Stimulated activated CD8-positive, alpha-beta memory T cell treated with anti-CD3 and anti-CD28 coated beads, Interleukin-4, amount 100 ng/mL, for 1 hour (primary cell): Measurements from ENCODE around the gene CAMK1D.
"Not testable (repeated sequence)": the region's sequence is repeated elsewhere in the genome, so short reads cannot be mapped to it uniquely, and the experiment has no call there.

Source experiments
- DNase-seq, 2 donors: peaks; one replicate each; pipeline ENCODE4 v3.0.0-alpha.2; 2020; ENCODE audit warnings: low read depth in 2 of 2, low spot score in 1 of 2

Gene CAMK1D

DNA sequence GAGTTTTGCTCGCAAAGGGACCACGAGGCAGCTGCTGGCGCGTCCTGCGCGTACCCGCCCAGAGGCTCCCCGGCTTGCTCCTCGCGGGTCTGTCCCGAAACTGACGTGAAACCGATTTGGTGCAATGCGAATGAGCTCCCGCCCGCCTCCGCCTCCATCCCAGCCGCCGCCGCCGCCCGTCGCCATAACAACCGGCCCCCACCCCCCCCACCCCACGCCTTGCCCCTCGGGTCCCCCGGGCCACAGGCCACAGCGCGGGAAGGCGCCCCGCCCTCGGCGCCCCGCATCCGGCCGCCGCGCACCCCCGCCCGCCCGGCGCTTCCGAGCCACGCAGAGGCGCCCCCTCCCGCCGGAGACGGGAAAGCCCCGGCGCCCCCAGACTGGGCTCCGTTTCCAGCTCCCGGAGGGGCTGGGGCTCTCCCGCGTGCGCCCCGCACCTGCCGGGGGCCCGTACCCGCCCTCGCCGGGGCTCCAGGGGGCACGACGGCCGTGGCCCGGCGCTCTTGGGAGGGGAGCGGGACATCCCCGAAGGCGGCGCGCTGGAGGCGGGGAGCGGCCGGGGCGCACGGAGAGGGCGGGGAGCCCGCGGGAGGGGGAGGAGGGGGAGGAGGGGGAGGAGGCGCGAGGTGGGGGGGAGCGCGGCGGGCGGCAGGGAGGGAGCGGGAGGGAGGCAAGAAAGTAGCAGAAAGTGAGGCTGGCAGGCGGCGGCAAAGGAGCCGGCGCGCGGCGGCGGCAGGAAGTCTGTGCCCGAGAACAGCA is at the start of gene CAMK1D:
Gene CAMK1D, plus strand, starts transcription at position 678 of the 759 bp plus-strand sequence.
- peak; percentile 77 to 84 for DNase-seq

DNA sequence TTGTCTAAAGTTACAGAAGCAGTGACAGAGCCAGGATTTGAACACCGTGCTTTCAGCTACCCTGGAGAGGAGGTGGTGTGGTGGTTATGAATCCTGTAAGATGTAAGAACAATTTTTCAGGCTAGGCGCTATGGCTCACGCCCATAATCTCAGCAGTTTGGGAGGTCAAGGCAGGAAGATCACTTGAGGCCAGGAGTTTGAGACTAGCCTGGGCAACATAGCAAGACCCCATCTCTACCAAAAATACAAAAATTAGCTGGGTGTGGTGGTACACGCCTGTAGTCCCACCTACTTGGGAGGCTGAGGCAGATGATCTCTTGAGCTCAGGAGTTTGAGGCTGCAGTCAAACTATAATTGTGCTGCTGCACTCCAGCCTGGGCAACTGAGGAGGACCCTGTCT is 48.3 kb upstream of the CAMK1D start:
- not testable (repeated sequence) for DNase-seq

DNA sequence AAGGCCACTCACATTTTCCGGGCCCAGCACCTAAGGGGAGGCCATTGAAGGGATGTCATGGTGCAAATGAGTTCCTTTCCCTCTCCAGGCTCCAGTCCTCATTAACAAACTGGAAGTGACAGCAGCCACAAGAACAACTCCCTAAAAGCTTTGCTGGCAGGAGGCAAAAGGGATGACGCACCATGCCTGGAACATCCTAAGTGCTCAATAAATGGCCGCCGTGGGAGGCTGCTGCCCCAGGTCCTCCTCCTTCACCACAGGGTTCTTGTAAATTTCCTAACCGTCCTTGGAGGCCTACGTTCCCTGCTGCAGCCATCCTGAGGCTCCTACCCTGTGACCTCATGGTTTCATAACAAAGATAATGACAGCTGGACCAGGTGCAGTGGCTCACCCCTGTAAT is 41.3 kb upstream of the CAMK1D start:
- DNase-seq, result no peak

DNA sequence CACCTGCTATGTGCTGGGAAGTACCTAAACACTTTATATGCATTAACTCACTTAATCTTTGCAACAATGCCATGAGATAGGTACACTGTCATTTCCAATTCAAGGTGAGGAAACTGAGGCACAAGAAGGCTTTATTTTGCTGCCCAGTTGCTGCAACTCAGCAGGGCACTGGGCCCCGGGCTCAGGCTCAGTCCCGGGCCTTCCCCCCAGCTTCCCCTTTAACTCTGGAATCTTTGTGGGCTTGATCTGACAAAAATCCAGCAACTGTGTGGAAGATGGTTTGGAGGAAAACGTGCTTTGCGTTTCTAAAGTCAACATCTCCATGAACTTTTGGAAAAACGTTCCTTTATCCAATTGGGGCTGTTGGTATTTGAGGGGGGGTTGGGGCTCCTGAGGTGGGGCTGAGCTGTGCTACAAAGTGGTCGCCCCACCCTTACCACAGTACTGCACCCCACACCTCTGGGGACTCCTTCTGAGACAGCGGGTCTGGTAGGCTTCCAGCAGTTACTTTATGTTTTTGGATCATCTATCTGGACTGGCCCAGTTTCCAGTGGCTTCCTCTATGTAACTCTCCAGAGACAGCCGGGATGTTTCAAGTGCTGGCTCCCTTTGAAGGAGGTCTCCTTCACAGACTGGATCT is 40.5 kb upstream of the CAMK1D start:
- no peak for DNase-seq

DNA sequence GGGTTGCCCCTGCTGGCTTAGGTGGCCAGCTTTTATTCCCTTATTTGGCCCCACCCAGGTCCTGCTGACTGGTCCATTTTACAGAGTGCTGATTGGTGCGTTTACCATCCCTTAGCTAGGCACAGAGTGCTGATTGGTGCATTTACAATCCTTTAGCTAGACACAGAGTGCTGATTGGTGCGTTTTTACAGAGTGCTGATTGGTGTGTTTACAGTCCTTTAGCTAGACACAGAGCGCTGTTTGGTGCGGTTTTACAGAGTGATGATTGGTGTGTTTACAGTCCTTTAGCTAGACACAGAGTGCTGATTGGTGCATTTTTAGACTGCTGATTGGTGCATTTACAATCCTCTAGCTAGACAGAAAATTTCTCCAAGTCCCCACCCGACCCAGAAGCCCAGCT is 39.6 kb upstream of the CAMK1D start:
- not testable (repeated sequence) for DNase-seq

DNA sequence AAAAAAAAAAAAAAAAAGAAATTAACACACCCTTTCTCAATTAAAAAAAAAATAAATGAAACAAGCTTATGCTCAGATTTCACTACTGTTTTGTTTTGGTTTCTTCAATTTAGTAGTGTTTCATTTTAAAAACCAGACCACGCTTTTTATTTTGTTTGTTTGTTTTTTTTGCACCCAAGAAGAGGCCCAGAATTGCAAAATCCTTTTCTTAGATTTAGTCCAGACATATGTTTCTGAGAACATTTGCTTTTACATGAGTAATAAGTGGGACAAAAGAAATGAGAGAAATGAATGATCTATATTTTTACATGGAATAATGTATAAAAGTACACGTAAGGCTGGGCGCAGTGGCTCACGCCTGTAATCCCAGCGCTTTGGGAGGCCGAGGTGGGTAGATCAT is 34.5 kb upstream of the CAMK1D start:
- DNase-seq, result no peak

DNA sequence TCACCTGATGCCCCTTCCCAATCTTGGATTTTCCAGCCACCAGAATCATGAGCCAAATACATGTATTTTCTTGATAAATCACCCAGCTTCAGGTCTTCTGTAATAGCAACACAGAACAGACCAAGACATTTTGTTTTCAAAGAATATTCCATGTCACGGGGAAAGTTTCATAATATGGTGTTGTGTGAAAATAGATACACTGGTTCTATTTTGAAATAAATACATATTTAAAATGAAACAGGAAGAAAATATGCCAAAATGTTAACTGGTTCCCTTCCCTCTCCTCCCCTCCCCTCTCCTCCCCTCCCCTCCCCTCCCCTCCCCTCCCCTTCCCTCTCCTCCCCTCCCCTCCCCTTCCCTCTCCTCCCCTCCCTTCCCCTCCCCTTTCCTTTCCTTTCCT is 30.3 kb upstream of the CAMK1D start:
- DNase-seq, result no peak

DNA sequence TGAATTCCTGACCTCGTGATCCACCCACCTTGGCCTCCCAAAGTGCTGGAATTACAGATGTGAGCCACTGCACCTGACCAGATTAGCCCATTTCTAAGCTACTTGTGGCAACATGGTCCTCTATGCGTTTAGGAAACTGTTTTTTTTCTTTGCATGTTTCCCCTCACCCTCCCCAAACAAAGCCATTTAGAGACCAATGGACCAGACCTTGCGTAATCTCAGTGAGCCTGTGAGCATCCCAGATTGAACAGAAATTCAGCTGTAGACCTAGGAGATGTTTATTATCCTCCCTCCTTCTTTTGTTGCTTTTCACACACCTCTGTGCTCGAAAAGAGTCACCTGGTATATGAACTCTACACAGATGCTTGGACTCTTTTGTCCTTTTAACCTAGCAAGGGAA is 28.5 kb upstream of the CAMK1D start:
- no peak for DNase-seq

DNA sequence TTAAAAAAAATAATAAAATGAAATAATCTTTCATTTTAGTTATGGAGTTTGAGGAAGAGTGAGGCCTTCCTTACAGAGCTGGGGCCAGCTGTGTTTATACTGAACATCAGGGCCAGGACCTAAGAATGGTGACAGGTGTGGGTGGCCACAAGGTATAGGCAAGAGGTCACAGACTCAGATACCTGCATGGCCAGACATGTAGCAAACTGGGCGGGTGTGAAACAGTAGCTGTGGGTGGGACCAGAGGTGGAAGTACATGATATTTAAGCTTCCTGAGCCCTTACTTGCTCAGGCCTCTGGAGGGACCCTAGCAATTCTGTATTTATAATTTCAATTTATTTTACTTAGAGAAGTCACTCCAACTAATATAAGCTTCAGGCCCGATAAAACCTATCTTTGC is 27.7 kb upstream of the CAMK1D start:
- no peak for DNase-seq

DNA sequence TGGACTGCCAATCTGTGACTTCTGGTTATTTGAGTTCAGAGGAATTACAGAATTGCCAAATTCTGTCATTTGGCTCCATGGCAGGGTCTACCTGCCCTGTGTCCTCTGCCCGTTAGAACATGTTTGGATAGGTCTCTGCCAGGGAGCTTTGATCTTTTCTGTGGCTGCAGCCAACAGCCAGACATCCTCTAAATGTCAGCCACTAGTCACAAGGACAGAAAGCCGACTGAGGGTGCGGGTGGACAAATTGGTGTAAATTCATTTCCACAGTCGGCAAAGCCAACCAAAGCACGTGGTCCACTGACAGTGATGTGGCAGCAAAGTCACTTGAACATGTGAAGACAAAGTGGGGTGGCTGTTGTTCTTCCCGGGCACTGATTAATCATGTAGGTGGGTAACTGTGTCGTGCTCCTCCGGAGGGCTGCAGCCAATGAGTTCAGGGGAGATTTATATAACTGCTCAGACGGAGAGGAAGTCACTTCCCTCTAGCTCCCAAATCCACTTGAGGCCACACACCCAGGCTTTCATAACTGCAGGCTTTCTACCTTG is 26.7 kb upstream of the CAMK1D start:
- DNase-seq, result no peak

DNA sequence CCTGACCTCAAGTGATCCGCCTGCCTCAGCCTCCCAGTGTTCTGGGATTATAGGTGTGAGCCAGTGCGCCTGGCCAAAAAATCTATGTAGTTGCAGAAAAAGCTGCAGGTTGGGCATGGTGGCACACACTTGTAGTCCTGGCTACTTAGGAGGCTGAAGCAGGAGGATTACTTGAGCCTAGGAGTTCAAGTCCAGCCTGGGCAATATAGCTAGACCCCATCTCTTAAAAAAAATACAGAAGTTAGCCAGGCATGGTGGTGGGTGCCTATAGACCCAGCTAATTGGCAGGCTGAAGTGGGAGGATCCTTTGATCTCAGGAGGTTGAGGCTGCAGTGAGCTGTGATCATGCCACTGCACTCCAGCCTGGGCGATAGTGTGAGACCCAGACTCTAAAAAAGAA is 24.8 kb upstream of the CAMK1D start:
- no peak for DNase-seq

DNA sequence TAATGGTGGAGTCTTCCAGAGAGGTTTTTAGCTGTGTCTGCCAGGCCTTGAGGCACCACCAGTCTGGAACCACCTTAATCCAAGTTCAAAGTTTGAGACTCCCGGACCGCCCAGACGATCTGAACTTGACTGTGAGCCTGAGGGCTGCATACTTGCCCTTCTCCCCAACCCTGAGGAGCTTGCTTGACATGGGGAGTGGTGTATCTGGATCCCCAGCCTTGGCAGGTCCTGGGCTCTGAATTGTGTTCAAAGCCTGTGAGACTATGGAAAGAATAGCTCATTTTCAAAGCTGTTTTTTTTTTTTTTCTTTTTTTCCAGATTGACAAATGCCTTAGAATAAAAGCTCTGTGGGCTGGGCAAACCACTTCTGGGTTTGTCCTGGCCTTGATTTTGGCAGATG is 22.3 kb upstream of the CAMK1D start:
- DNase-seq, result no peak

DNA sequence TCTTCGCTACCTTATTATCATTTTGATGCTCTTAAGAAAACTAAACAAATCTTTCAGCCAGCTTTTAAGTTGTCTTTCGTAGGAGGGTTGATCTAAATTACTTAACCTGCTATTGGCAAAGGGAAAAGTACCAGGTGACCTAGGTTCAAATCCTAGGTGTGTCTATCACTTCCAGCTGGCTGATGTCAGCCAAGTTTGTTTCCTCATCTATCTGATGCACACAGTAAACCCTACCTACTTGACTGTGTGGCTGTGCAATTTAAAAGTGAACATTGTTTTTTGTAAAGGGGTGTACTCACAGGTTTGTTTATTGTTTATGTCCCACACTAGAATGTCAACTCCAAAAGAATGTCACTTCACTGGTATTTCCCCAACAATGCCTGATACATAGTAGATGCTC is 21.9 kb upstream of the CAMK1D start:
- no peak for DNase-seq

DNA sequence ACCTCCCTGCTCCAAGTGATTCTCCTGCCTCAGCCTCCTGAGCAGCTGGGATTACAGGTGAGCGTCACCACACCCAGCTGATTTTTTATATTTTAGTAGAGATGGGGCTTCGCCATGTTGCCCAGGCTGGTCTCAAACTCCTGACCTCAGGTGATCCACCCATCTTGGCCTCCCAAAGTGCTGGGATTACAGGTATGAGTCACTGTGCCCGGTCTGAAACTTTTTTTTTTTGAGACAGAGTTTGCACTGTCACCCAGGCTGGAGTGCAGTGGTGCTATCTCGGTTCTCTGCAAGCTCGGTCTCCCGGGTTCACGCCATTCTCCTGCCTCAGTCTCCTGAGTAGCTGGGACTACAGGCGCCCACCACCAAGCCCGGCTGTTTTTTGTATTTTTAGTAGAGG is 21.0 kb upstream of the CAMK1D start:
- not testable (repeated sequence) for DNase-seq

DNA sequence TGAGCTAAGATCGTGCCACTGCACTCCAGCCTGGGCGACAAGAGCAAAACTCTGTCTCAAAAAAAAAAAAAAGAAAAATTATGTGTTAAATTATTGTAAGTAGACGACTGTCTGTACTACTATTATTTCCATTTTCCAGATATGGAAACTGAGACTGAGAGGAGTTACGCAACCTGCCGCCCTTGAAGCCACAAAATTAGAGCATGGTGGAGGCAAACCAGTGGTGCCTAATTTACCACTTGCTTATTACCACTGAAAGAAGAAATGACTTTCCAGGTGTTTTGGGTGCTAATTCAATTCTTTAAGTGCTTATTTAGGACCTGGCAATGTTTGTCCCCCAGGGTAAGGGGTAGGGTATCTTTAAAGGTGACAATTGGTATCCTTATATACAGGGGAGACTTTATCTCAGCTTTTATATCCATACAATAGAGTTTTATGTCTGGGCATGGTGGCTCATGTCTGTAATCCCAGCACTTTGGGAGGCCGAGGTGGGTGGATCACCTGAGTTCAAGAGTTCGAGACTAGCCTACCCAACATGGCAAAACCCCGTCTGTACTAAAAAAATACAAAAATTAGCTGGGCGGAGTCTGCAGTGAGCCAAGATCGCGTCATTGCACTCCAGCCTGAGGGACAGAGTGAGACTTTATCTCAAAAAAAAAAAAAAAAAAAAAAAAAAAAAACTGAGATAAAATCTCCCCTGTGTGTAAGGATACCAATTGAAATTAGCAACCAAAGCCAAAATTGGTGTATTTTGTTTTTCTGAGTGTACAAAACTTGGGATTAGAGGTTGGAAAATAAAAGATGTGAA is 16.6 kb upstream of the CAMK1D start:
- no peak for DNase-seq

DNA sequence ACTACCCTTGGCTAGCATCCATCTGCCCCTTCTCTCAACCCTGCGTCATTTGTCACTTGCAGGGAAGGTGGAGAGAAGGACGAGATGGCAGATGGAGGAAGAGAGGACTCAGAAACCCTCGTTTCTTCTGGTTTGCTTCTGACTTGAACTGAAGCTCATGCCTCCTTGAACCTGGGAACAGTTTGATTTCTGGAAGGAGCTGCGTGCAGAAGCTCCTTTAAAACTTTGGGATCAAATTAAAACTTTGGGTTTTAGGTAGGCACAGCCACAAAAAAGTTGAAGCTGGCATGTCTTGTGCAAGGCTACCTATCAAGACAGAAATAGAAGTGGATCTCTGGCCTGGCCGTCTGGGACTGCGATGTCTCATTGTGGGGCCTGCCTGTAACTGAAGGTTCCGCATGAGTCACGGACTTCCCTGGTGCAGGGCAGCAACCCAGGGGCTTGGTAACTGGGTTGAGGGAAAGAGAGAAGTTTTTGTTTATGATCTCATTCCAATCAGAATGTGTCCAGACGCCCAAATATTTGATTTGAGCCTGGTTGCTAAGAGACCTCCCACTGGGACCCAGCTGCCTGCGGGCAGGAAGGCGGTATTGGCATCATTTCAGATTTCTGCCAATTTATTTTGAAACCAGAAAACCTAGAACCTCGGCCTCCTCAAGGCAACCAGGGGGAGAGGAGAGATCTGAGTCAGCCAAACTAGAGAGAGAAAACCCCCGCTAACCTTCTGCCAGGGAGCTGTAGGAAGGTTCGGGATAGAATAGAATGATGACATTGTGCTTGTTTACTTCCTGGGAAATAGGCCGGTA is 15.8 kb upstream of the CAMK1D start:
- no peak for DNase-seq

DNA sequence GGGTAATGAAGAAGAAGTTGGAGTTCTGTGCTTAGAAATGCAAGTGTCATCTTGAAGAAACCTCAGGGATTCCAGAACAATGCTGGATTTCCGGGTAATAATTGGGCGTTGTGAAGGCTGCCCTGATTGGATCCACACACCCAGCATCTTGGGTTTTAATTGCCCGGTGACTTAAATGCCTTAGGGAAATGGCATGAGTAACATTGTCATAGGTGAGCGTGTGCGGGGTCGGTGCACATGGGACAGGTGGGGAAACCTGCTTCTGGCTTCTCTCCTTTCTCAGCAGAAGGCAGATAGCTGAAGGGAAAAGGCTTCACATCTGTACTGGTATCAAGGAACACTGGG is 15.2 kb upstream of the CAMK1D start:
- DNase-seq, result no peak

DNA sequence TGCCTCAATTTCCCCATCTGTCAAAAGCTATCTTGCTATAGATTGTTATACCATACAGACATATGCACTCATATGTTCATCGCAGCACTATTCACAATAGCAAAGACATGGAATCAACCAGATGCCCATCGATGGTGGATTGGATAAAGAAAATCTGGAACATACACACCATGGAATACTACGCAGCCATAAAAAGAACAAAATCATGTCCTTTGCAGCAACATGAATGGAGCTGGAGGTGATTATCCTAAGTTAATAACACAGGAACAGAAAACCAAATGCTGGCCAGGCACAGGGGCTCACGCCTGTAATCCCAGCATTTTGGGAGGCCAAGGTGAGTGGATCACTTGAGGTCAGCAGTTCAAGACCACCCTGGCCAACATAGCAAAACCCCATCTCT is 14.2 kb upstream of the CAMK1D start:
- not testable (repeated sequence) for DNase-seq

DNA sequence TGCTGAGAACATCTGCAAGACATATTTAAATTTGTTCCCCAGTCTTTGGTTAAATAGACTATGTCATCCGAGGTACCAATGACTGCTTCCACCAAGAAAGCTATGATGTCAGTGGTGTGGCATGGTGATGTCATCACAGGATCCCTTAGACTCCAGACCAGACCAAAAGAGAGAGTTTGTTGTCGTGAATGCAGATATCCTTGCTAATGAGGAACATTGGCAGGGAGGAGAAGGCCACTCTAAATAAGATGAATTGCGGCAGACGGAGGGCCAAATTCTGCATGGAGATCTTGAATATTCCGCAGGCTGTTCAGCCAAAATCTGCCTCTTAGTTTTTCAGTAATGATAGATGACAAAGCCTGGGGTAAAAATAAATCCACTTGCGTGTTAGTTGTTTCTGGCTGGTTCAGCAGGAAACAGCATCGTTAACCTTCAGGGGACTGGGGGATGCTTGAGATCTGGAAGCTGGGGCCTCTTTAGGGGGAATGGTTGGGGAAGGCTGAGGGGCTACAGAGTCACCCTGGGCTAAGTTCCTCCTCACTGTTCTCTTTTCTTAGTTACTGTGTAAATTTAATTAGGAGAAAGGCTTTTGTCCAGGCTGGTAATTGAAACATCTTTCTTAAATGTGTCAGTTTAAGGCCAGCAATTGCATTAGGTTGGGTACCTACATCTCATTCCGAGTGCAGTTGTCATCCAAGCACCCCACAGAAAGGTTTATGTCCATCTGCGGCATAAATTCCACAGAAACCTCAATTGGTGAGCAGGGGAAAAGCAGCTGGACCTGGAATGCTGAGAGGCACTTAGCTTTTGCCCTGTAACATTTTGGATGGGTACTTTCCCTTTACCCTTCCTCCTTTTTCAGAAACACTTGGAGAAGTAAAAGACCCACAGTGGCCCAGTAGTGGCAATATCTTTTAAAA is 11.6 kb upstream of the CAMK1D start:
- DNase-seq, result no peak

DNA sequence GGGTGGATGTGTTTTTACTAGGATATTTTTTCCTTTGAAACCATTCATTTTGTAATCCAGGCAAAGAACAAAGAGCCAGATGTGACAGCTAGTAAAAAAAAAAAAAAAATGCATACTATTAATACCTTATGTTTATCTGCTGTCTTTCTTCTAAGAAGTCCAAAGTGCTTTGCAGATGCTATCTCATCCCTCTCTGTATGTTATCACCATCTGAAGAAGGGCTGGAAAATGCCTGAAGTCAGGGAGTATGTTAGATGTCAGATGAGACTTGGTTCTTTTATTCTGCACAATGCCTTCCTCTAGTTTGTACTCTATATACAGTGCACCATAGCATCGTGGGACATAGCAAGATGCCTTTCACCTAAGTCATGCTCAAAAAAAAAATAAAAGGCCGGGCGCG is 10.4 kb upstream of the CAMK1D start:
- DNase-seq, result no peak
